Brain microvascular endothelial cell (primary cell): ENCODE data around the gene R3HDM2.

ENCODE experiments used
- DNase-seq: peaks from one replicate; pipeline ENCODE4 v3.0.0-alpha.2; 2020
- H3K27ac ChIP-seq: fragments of 250-450 bp; sonication (Bioruptor Pico); 2 replicates; pipeline ENCODE4 v1.5.1; 2020; ENCODE audit warnings: mild to moderate bottlenecking, moderate library complexity
- H3K27me3 ChIP-seq: fragments of 250-450 bp; sonication (Bioruptor Pico); replicated peaks from 2 replicates; pipeline ENCODE4 v1.5.1; 2020; ENCODE audit warnings: mild to moderate bottlenecking
- H3K36me3 ChIP-seq: fragments of 250-450 bp; sonication (Bioruptor Pico); replicated peaks from 2 replicates; pipeline ENCODE4 v1.5.1; 2020; ENCODE audit warnings: mild to moderate bottlenecking
- H3K4me3 ChIP-seq: 2 replicates; pipeline ENCODE4 v1.5.1; 2011; ENCODE audit warnings: low read depth, mild to moderate bottlenecking, control low read depth, low read length, moderate library complexity
- in situ Hi-C: cut with HindIII; loops from 2 replicates; pipeline ENCODE4 v1.10.0; 2017; ENCODE audit warnings: low sequenced_read_pairs, low pct_ligation_motif_present
- TF ChIP-seq, protein P1 (sequence below): IDR thresholded peaks from 2 replicates; pipeline ENCODE4 v1.5.1; 2011; ENCODE audit warnings: low read depth, mild to moderate bottlenecking, moderate library complexity, low read length, control low read depth, inconsistent platforms; ENCODE audit errors: missing control alignments

R3HDM2 gene

GRCh38 chr12:57460468-57460784 lies 29.6 kb upstream of the R3HDM2 start:
- DNase-seq: no peak
- Histone ChIP-seq H3K36me3 (no peaks in the 10 kb centered on the region), H3K27me3 (peaks cover under 1% of the 10 kb centered on the region), H3K27ac (no peak overlapping the region), H3K4me3 (peak overlapping the region; percentile 67)
- TF ChIP-seq, protein P1, sequence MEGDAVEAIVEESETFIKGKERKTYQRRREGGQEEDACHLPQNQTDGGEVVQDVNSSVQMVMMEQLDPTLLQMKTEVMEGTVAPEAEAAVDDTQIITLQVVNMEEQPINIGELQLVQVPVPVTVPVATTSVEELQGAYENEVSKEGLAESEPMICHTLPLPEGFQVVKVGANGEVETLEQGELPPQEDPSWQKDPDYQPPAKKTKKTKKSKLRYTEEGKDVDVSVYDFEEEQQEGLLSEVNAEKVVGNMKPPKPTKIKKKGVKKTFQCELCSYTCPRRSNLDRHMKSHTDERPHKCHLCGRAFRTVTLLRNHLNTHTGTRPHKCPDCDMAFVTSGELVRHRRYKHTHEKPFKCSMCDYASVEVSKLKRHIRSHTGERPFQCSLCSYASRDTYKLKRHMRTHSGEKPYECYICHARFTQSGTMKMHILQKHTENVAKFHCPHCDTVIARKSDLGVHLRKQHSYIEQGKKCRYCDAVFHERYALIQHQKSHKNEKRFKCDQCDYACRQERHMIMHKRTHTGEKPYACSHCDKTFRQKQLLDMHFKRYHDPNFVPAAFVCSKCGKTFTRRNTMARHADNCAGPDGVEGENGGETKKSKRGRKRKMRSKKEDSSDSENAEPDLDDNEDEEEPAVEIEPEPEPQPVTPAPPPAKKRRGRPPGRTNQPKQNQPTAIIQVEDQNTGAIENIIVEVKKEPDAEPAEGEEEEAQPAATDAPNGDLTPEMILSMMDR: no peak
- in situ Hi-C loops: no loop called here

GRCh38 chr12:57459750-57460467 lies 29.1 kb upstream of the R3HDM2 start, which contains the start of gene GLI1:
GLI1 (plus strand) TSS chr12:57459785; CDS start chr12:57463692, 3,907 bp downstream.
- TF ChIP-seq, protein P1: no peak
- DNase-seq: no peak
- in situ Hi-C loops: no loop called here
- Histone ChIP-seq H3K27ac (peak within 1 kb of the TSS; percentile 2), H3K27me3 (no peaks in the 10 kb centered on the region), H3K36me3 (no peaks in the 10 kb centered on the region), H3K4me3 (peak within 1 kb of the TSS; percentile 75)

DNA sequence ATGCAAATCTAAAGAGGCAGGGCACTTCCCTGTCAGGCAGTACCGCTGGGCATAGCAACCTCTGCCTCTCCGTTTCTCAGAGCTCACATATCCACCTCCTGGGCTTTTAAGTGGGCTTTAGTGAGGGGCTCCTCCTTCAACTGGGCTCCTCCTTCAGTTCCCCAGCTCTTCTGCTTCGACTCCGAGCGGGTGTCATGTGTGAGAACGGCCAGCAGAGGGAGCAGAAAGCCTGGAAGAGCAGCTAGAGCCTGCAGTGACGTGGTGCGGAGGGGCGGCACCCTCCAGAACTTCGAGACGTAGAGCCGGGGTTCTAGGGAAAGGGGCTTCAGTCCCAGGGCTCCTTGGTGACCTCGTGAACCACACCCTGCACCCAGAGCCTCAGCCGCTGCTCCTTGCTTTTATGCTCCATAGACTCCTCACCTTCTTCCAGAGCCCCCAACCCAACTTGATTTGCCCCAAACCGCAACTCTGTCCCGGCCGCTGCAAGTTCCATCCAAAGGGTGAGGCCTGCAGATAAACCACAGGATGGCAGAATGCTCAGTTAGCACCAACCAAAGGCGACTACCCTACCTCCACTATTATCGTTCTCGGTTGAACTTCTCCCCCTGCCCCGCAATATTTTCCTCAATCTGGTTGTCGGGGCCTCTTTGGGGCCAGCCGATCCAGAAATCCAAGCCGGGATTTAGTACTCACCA lies 28.4 kb upstream of the R3HDM2 start:
- peak overlapping the region; percentile 2 for H3K27ac ChIP-seq
- H3K36me3 ChIP-seq: no peaks in the 10 kb centered on the region
- peak overlapping the region; percentile 75 for H3K4me3 ChIP-seq
- peak; percentile 91 for DNase-seq
- TF ChIP-seq, protein P1: peak; percentile 97
- in situ Hi-C loops: no loop called here
- H3K27me3 ChIP-seq: no peaks in the 10 kb centered on the region

- no peak for DNase-seq
- H3K27ac ChIP-seq: peak overlapping the region; percentile 2
- in situ Hi-C loops: no loop called here
- TF ChIP-seq, protein P1: no peak
- no peaks in the 10 kb centered on the region for H3K36me3 ChIP-seq
- H3K27me3 ChIP-seq: no peaks in the 10 kb centered on the region
- peak overlapping the region; percentile 75 for H3K4me3 ChIP-seq
Measured at GRCh38 chr12:57458665-57459054, 27.8 kb upstream of the R3HDM2 start.

DNA sequence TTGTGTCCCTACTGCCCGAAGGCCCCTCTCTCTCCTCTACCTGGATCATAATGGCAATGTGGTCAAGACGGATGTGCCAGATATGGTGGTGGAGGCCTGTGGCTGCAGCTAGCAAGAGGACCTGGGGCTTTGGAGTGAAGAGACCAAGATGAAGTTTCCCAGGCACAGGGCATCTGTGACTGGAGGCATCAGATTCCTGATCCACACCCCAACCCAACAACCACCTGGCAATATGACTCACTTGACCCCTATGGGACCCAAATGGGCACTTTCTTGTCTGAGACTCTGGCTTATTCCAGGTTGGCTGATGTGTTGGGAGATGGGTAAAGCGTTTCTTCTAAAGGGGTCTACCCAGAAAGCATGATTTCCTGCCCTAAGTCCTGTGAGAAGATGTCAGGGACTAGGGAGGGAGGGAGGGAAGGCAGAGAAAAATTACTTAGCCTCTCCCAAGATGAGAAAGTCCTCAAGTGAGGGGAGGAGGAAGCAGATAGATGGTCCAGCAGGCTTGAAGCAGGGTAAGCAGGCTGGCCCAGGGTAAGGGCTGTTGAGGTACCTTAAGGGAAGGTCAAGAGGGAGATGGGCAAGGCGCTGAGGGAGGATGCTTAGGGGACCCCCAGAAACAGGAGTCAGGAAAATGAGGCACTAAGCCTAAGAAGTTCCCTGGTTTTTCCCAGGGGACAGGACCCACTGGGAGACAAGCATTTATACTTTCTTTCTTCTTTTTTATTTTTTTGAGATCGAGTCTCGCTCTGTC lies 26.1 kb upstream of the R3HDM2 start:
- TF ChIP-seq, protein P1: no peak
- Histone ChIP-seq H3K36me3 (no peaks in the 10 kb centered on the region), H3K27ac (no peak overlapping the region), H3K4me3 (no peak overlapping the region), H3K27me3 (no peaks in the 10 kb centered on the region)
- in situ Hi-C loops: no loop called here
- no peak for DNase-seq
